Upper lobe of left lung (tissue), 4 donors: ENCODE measurements around the gene RPRD1B.

Experiments
- CTCF ChIP-seq, 6 experiments: fragments of 450-650 bp in 4 of 6; fragments of 200-600 bp in 2 of 6; sonication (generic) in 2 of 6; IDR thresholded peaks; one replicate each; pipeline ENCODE4 v1.5.1; 2016 to 2019; ENCODE audit warnings: antibody characterized with exemption in 6 of 6
- POLR2A ChIP-seq, 4 donors: fragments of 450-650 bp; IDR thresholded peaks; one replicate each; pipeline ENCODE4 v1.5.1; 2016 to 2017; ENCODE audit warnings: antibody characterized with exemption in 4 of 4, mild to moderate bottlenecking in 2 of 4

GRCh38 chr20:38078084-38078483, 44.5 kb downstream of the RPRD1B start:
- TF ChIP-seq CTCF (IDR thresholded peaks at IDR 0.05): no peak
- TF ChIP-seq POLR2A (IDR thresholded peaks at IDR 0.05): no peak
